Measurements from ENCODE around the gene RAC2.

RAC2 gene

GRCh38 chr22:37277384-37277783 is 33.3 kb upstream of the RAC2 start:
- in situ Hi-C loops (cut with HindIII; ENCODE audit: low sequenced_read_pairs) = no loop called here
- no peak for DNase-seq (ENCODE audit: low read depth, low spot score)
- no peak overlapping the region for H3K4me3 ChIP-seq (ENCODE audit: low read depth, low read length)
- no peak for TF ChIP-seq CTCF (IDR thresholded peaks at IDR 0.05; ENCODE audit: low read depth, low read length)

- in situ Hi-C loops (cut with HindIII; ENCODE audit: low sequenced_read_pairs) = no loop called here
- no peak for TF ChIP-seq CTCF (IDR thresholded peaks at IDR 0.05; ENCODE audit: low read depth, low read length)
- no peak for DNase-seq (ENCODE audit: low read depth, low spot score)
- no peak overlapping the region for H3K4me3 ChIP-seq (ENCODE audit: low read depth, low read length)
Measured at GRCh38 chr22:37276776-37277175, 32.7 kb upstream of the RAC2 start.

GRCh38 chr22:37275622-37276021 is 31.6 kb upstream of the RAC2 start:
- no peak for DNase-seq (ENCODE audit: low read depth, low spot score)
- TF ChIP-seq CTCF (IDR thresholded peaks at IDR 0.05; ENCODE audit: low read depth, low read length) = no peak
- in situ Hi-C loops (cut with HindIII; ENCODE audit: low sequenced_read_pairs) = no loop called here
- H3K4me3 ChIP-seq (ENCODE audit: low read depth, low read length) = no peak overlapping the region

- TF ChIP-seq CTCF (IDR thresholded peaks at IDR 0.05; ENCODE audit: low read depth, low read length) = no peak
- DNase-seq (ENCODE audit: low read depth, low spot score) = no peak
- H3K4me3 ChIP-seq (ENCODE audit: low read depth, low read length) = no peak overlapping the region
- in situ Hi-C loops (cut with HindIII; ENCODE audit: low sequenced_read_pairs) = no loop called here
Measured at GRCh38 chr22:37275134-37275533, 31.1 kb upstream of the RAC2 start.

GRCh38 chr22:37274380-37274862 is 30.4 kb upstream of the RAC2 start:
- TF ChIP-seq CTCF (IDR thresholded peaks at IDR 0.05; ENCODE audit: low read depth, low read length) = no peak
- in situ Hi-C loops (cut with HindIII; ENCODE audit: low sequenced_read_pairs) = no loop called here
- H3K4me3 ChIP-seq (ENCODE audit: low read depth, low read length) = no peak overlapping the region
- DNase-seq (ENCODE audit: low read depth, low spot score) = no peak

- no peak for DNase-seq (ENCODE audit: low read depth, low spot score)
- no peak for TF ChIP-seq CTCF (IDR thresholded peaks at IDR 0.05; ENCODE audit: low read depth, low read length)
- in situ Hi-C loops (cut with HindIII; ENCODE audit: low sequenced_read_pairs) = no loop called here
Measured at GRCh38 chr22:37273846-37274225, 29.8 kb upstream of the RAC2 start.

More at GRCh38 chr22:37273846-37274225, 29.8 kb upstream of the RAC2 start:
- H3K4me3 ChIP-seq (ENCODE audit: low read depth, low read length) = no peak overlapping the region
